Transverse colon (tissue), 4 donors: ENCODE data around the gene STAT6.
A peak's percentile ranks its signal among the peaks of the same experiment; 100 is the strongest.

Experiments used
- CTCF ChIP-seq, 5 experiments: fragments of 200-600 bp in 3 of 5; fragments of 450-650 bp in 2 of 5; sonication (generic) in 3 of 5; IDR thresholded peaks; 1 replicate in 2 of 5; 2 replicates in 3 of 5; pipeline ENCODE4 v1.5.1; 2016 to 2017; ENCODE audit warnings: antibody characterized with exemption in 5 of 5, inconsistent platforms in 3 of 5, mild to moderate bottlenecking in 2 of 5, moderate library complexity in 1 of 5
- EP300 ChIP-seq: sonication (generic); formaldehyde crosslinking; IDR thresholded peaks from one replicate; pipeline ENCODE4 v1.6.1; 2017; ENCODE audit warnings: antibody characterized with exemption, low read depth
- POLR2A ChIP-seq: fragments of 450-650 bp; IDR thresholded peaks from one replicate; pipeline ENCODE4 v1.6.1; 2016; ENCODE audit warnings: antibody characterized with exemption, mild to moderate bottlenecking, moderate library complexity
- POLR2AphosphoS5 ChIP-seq, 3 donors: sonication (generic); formaldehyde crosslinking; IDR thresholded peaks; one replicate each; pipeline ENCODE4 v1.6.1; 2016; ENCODE audit warnings: antibody characterized with exemption in 3 of 3

GRCh38 chr12:57148469-57149244 lies 37.5 kb upstream of the STAT6 start:
- TF ChIP-seq POLR2AphosphoS5 (IDR thresholded peaks at IDR 0.05) (peak in 1 of 3 donors; percentile 10), CTCF (IDR thresholded peaks at IDR 0.05) (no peak), POLR2A (no peak), EP300 (no peak)
